Activated CD4-positive, alpha-beta T cell treated with anti-CD3 and anti-CD28 coated beads for 36 hours (primary cell): ENCODE measurements around the gene FBXL4. TPM values are rescaled to one million over a fixed set of nuclear protein-coding genes. Genes with fewer than 3 reads are reported as not detected.
A peak's percentile ranks its signal among the peaks of the same experiment; 100 is the strongest.

ENCODE experiments used
- ATAC-seq: fragments of 200-7000 bp; cut with Tn5 transposase; one replicate; pipeline ENCODE4 v1.10.0; 2021; ENCODE audit warnings: mild to moderate bottlenecking, moderate library complexity
- CTCF ChIA-PET: fragments of 350-600 bp; sonication (Branson Sonifier 250); formaldehyde crosslinking; loops from one replicate; lab custom pipeline; 2021; ENCODE audit warnings: antibody characterized with exemption; lab: Charles Lee
- POLR2A ChIA-PET: fragments of 350-600 bp; sonication (Branson Sonifier 250); formaldehyde crosslinking; loops from one replicate; lab custom pipeline; 2021; ENCODE audit warnings: antibody characterized with exemption, inconsistent platforms; lab: Charles Lee
- DNase-seq: peaks from one replicate; pipeline ENCODE4 v3.0.0-alpha.2; 2020
- H3K27ac Mint-ChIP-seq: one replicate; pipeline ENCODE4 v1.8.0; 2021; ENCODE audit warnings: mixed read lengths
- H3K27me3 Mint-ChIP-seq: one replicate; pipeline ENCODE4 v1.8.0; 2021; ENCODE audit warnings: mixed read lengths
- H3K36me3 Mint-ChIP-seq: one replicate; pipeline ENCODE4 v1.8.0; 2021; ENCODE audit warnings: low read depth, mixed read lengths
- H3K4me1 Mint-ChIP-seq: one replicate; pipeline ENCODE4 v1.8.0; 2021; ENCODE audit warnings: mixed read lengths
- H3K4me3 Mint-ChIP-seq: one replicate; pipeline ENCODE4 v1.8.0; 2021; ENCODE audit warnings: mild to moderate bottlenecking, moderate library complexity, mixed read lengths
- H3K9me3 Mint-ChIP-seq: one replicate; pipeline ENCODE4 v1.8.0; 2021; ENCODE audit warnings: low read depth, mixed read lengths
- intact Hi-C, 2 experiments: fragments of 100-400 bp; cut with DNase I in 1 of 2; cut with micrococcal nuclease in 1 of 2; formaldehyde crosslinking; loops; one replicate each; pipeline versions ENCODE4 v1.14.2 to v1.15.1; 2022 to 2024; cut with DNase I, micrococcal nuclease
- total RNA-seq, 2 experiments: library from RNA; stranded (reverse); gene quantifications; one replicate each; pipeline ENCODE4 v1.2.3, GENCODE V29; 2021

The FBXL4 gene
- total RNA-seq, 2 experiments from 2014 or later: 16.2 to 16.5 TPM

DNA sequence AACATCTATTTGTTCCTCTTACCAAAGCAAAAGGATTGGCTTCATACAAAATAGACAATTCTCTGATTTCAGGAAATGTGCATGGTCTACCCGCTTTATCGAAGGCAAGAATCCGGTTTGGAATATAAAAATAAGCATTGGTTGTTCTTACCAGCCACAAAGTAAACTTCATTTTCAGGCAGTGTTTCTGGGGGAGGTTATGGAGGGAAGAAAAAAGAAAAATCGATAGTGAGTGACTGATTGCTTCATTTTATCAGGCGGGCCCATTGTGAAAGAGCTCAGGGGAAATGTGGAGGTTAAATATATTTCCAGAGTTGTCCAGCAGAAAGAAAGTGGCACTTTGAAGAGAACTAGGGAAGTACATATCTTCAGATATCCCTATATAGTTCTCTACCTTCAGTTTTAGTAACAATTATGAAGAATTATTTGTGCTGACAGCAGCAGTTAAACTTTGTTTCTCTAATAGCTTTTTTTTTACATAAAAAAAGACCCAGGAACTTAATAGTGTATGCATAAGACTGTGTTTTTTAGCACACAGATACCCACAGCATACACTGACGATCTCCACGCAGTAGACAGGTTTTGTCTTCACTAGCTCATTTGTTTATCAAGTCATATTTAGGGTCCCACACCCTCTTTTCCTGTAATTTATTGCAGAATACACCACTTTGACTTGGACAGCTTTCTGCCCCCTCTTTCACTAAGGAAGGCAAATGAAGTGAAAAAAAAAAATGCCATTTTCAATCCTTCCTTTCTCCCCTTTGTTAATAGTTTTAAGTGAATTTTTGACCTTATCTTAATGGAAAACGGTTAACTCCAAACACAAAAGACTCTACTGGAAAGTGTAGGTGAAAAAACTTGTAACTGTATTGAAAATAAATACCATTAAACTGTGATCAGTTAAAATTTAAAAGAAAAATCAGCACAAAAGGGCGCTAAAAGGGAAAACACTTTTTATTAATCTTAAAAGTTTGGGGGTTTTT is 110.5 kb downstream of the FBXL4 start:
- CTCF ChIA-PET: interaction anchor here (0.6 to 1.2 kb wide), 3 partner anchors 8 to 37 kb away, joined by 3 to 4 read pairs (median 3); no protein-coding TSS in a partner anchor
- peaks cover 27% of the 10 kb centered on the region for H3K4me1 Mint-ChIP-seq
- peaks cover 65% of the 10 kb centered on the region for H3K27me3 Mint-ChIP-seq
- ATAC-seq (no peak), DNase-seq (no peak)
- no peak overlapping the region for H3K27ac Mint-ChIP-seq
- no peaks in the 10 kb centered on the region for H3K9me3 Mint-ChIP-seq
- no peak overlapping the region for H3K4me3 Mint-ChIP-seq
- POLR2A ChIA-PET: interaction anchor here (0.6 kb wide), 1 partner anchor 1357 kb away, joined by 6 read pairs; no protein-coding TSS in a partner anchor
- no peaks in the 10 kb centered on the region for H3K36me3 Mint-ChIP-seq
- intact Hi-C loops: loop anchor here in 1 of 2 experiments (10.0 kb wide), 2 partner anchors 778 to 1628 kb away; partner anchors contain the start of gene SIM1

DNA sequence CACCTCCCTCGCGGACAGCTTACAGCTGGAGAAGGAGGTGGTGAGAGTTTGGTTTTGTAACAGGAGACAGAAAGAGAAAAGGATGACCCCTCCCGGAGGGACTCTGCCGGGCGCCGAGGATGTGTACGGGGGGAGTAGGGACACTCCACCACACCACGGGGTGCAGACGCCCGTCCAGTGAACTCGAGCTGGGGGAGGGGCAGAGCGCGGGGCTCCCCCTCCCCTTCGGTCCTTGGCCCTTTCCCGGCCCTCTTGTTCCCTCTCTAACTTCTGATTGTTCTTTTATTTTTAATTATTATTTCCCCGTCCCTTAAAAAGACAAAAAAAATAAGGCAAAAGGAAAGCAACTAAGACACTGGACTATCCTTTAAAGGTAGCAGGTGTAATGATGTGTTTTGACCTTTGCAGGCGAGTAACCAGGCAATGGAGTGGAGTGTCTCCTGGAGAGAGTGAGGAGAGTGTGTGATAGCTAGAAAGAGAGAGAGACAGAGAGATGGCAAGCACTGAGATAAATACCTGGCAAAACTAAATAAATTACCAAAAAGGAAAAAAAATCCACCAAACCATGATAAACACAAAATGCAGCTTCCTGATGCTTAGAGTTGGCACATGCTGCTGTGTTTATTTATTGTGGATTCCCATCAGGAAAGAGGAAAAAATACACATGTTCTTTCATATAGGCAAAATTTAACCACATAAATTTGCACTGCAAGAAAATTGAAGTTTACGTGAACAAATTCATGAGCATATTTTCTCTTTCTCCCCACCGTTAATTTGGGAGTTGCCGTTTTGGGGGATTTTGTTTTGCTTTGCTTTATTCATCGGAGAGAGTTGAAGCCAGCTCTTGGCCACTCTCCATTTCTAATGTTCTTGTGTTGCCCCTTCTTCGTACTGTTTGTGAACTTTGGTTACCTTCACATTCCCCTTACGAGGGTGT is 111.5 kb downstream of the FBXL4 start:
- ChIA-PET CTCF (interaction anchor here (0.6 to 1.2 kb wide), 2 partner anchors 9 to 10 kb away, joined by 3 read pairs; no protein-coding TSS in a partner anchor), POLR2A (no interaction called here)
- no peaks in the 10 kb centered on the region for H3K36me3 Mint-ChIP-seq
- H3K4me1 Mint-ChIP-seq: peaks cover 35% of the 10 kb centered on the region
- no peak overlapping the region for H3K27ac Mint-ChIP-seq
- DNase-seq: no peak
- H3K9me3 Mint-ChIP-seq: no peaks in the 10 kb centered on the region
- H3K27me3 Mint-ChIP-seq: peaks cover 63% of the 10 kb centered on the region
- no peak overlapping the region for H3K4me3 Mint-ChIP-seq
- ATAC-seq: no peak
- intact Hi-C loops: loop anchor here in 1 of 2 experiments (10.0 kb wide), 2 partner anchors 779 to 1629 kb away; partner anchors contain the start of gene SIM1

DNA sequence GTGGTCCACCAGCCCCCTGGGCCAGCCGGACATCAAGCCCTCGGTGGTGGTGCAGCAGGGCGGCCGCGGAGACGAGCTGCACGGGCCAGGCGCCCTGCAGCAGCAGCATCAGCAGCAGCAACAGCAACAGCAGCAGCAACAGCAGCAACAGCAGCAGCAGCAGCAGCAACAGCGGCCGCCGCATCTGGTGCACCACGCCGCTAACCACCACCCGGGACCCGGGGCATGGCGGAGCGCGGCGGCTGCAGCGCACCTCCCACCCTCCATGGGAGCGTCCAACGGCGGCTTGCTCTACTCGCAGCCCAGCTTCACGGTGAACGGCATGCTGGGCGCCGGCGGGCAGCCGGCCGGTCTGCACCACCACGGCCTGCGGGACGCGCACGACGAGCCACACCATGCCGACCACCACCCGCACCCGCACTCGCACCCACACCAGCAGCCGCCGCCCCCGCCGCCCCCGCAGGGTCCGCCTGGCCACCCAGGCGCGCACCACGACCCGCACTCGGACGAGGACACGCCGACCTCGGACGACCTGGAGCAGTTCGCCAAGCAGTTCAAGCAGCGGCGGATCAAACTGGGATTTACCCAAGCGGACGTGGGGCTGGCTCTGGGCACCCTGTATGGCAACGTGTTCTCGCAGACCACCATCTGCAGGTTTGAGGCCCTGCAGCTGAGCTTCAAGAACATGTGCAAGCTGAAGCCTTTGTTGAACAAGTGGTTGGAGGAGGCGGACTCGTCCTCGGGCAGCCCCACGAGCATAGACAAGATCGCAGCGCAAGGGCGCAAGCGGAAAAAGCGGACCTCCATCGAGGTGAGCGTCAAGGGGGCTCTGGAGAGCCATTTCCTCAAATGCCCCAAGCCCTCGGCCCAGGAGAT is 112.4 kb downstream of the FBXL4 start:
- ChIA-PET POLR2A (no interaction called here), CTCF (interaction anchor here (1.6 kb wide), 1 partner anchor 10 kb away, joined by 4 read pairs; no protein-coding TSS in a partner anchor)
- H3K4me3 Mint-ChIP-seq: no peak overlapping the region

DNA sequence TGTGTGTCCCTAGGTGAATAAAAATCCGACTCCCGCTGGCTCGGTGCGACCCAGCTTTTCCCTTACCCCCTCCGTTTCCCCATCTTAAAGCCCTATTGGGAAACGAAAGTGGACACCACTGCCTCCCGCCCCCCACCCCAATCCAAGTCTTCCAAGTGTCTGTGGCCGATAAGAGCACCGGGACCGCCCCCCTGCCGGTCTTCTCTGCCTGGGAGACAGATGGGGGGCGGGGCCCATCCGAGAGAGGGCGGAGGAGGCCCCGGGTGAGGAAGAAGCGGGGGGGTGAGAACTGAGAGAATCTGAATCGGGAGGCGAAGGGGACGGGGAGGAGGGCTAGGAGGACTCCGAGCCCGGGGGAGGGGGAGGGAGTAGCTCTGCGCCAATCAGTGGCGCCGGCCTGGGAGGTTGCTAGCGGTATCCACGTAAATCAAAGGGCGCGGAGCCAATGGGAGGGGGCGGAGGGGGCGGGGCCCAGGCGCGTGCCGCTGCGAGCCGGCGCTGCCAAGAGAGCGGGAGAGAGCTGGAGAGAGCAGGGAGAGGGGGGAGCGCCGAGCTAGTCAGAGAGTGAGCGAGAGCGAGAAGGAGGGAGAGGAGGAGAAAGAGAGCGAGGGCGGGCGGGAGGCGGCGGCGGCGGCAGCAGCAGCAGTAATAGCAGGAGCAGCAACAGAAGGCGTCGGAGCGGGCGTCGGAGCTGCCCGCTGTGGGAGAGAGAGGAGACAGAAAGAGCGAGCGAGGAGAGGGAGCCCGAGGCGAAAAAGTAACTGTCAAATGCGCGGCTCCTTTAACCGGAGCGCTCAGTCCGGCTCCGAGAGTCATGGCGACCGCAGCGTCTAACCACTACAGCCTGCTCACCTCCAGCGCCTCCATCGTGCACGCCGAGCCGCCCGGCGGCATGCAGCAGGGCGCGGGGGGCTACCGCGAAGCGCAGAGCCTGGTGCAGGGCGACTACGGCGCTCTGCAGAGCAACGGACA is 113.4 kb downstream of the FBXL4 start, which contains the start of gene POU3F2:
TSS of gene POU3F2 (plus strand) at position 515 of the 972 bp plus-strand sequence. CDS start at position 815, 300 bp downstream.
- Mint-ChIP-seq H3K4me1 (peaks cover 43% of the 10 kb centered on the region), H3K4me3 (peak within 1 kb of the TSS; percentile 75), H3K36me3 (no peaks in the 10 kb centered on the region), H3K27ac (no peak within 1 kb of the TSS), H3K27me3 (peaks cover 64% of the 10 kb centered on the region), H3K9me3 (no peaks in the 10 kb centered on the region)
- peak; percentile 85 for DNase-seq
- ATAC-seq: peak; percentile 85
- CTCF ChIA-PET: interaction anchor here (0.7 to 1.6 kb wide), 3 partner anchors 11 to 1339 kb away, joined by 3 to 5 read pairs (median 4); no protein-coding TSS in a partner anchor
- intact Hi-C loops: loop anchor here (1.0 to 10.0 kb wide), 7 partner anchors 113 to 1630 kb away; partner anchors contain the start of genes FBXL4 (in 1 of the 2), MMS22L (in 1 of the 2), PRDM13 (in 1 of the 2) and SIM1 (in 1 of the 2)
- POLR2A ChIA-PET: no interaction called here

More for the DNA sequence above, 112.4 kb downstream of the FBXL4 start:
- DNase-seq: peak; percentile 27
- no peak for ATAC-seq
- no peak overlapping the region for H3K27ac Mint-ChIP-seq
- peaks cover 41% of the 10 kb centered on the region for H3K4me1 Mint-ChIP-seq
- no peaks in the 10 kb centered on the region for H3K36me3 Mint-ChIP-seq
- peaks cover 66% of the 10 kb centered on the region for H3K27me3 Mint-ChIP-seq
- H3K9me3 Mint-ChIP-seq: no peaks in the 10 kb centered on the region
- intact Hi-C loops: loop anchor here in 1 of 2 experiments (10.0 kb wide), 2 partner anchors 779 to 1629 kb away; partner anchors contain the start of gene SIM1

DNA sequence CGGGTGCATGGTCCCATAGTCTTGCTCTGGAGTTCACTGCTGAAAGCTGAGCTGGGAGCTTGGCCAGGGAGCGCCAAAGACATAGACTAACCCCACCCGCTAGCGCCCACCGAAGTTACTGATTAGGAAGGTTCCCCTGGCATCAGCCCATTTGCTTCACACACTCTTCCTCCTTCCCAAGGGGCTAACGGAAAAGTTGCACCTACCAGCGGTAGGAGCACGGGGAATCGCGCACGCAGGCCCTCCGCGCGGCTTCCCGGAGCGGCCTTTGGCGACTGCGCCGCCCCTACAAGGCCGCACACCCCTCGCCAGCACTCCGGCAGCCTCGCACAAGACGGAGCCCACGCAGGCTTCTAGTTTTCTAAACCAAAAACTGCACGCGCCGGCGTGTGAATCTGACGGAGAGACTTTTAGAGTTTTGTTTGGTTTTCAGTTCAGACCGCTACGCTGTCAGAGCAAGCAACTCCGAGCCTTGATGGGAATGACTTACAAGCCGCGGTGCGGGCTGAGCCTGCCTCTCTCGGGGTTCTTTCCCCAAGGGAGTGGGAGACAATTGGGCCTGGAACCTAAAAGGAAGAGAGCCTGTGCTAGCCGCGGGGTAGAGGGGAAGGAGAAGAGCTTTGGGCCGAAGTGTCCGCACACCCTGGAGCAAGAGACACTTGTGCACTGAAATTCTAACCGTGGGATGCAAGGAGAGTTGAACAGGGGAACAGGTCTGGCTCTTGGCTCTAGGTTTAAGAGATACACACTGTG is 114.3 kb downstream of the FBXL4 start:
- POLR2A ChIA-PET: no interaction called here
- CTCF ChIA-PET: interaction anchor here (0.9 to 1.6 kb wide), 2 partner anchors 12 to 1338 kb away, joined by 4 to 5 read pairs; no protein-coding TSS in a partner anchor
- H3K27ac Mint-ChIP-seq: no peak overlapping the region

DNA sequence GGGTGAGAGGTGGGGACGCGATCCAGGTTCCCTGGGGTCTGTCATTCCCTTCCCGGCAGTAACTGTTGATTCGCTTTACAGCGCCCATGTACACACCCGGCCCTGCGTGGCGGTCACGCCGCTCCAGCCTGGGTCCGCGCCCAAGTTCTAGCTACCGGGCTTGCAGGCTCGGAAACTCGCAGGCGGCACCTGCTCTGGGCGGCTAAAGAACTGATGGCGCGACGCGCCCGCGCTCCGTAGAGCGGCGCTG is 114.8 kb downstream of the FBXL4 start:
- Mint-ChIP-seq H3K4me1 (peaks cover 52% of the 10 kb centered on the region), H3K9me3 (no peaks in the 10 kb centered on the region), H3K27ac (no peak overlapping the region), H3K4me3 (peak overlapping the region; percentile 75), H3K36me3 (no peaks in the 10 kb centered on the region), H3K27me3 (peaks cover 69% of the 10 kb centered on the region)
- intact Hi-C loops: loop anchor here (1.0 to 10.0 kb wide), 8 partner anchors 8 to 1632 kb away; partner anchors contain the start of genes FBXL4 (in 1 of the 2), MMS22L (in 1 of the 2), PRDM13 (in 1 of the 2) and SIM1 (in 1 of the 2)
- peak; percentile 59 for DNase-seq
- ChIA-PET CTCF (no interaction called here), POLR2A (no interaction called here)
- ATAC-seq: peak; percentile 37

More for the DNA sequence above, 114.3 kb downstream of the FBXL4 start:
- Mint-ChIP-seq H3K9me3 (no peaks in the 10 kb centered on the region), H3K4me3 (peak overlapping the region; percentile 75), H3K4me1 (peaks cover 48% of the 10 kb centered on the region), H3K27me3 (peaks cover 69% of the 10 kb centered on the region), H3K36me3 (no peaks in the 10 kb centered on the region)
- DNase-seq (peak; percentile 47), ATAC-seq (peak; percentile 12)
- intact Hi-C loops: loop anchor here (1.0 to 10.0 kb wide), 9 partner anchors 8 to 1631 kb away; partner anchors contain the start of genes FBXL4 (in 1 of the 2), MMS22L (in 1 of the 2), PRDM13 (in 1 of the 2) and SIM1 (in 1 of the 2)

DNA sequence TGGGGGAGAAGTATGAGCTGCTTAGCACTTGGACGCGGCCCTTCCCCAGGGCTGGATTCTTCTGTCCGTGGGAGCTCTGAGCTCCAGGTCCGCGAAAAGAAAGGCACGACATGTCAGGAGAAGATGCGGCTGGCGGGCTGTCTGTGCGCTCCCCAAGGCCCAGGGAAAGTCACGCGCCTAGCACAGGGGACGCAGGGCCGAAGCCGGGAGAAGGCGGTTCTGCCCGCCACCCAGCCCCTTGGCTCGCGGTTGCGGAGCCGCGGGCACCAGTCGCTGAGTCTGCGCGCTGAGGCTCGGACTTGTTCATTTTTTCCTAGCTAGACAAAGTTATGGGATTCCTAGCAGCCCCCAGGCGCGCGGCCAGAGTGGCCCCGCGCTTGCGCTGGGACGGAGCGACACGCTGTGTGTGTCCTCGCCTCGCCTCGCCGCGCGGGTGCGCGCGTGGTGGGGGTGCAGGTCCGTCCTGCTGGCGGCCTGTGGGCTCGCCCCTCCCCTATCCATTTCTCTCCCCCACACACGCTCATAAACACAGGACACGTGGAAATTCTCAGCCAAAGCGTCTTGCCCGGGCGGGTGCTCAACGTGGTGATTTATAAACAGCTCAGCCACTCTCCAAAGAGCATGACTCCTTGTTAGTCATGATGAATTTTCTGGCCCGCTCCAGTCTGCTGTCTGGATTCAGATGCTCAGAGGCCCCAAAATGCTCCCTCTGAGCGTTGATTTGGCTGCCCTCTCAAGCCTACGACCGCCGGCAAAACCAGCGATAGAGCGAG is 115.3 kb downstream of the FBXL4 start:
- Mint-ChIP-seq H3K4me3 (peak overlapping the region; percentile 75), H3K27me3 (peaks cover 65% of the 10 kb centered on the region), H3K27ac (no peak overlapping the region), H3K4me1 (peaks cover 52% of the 10 kb centered on the region), H3K9me3 (no peaks in the 10 kb centered on the region), H3K36me3 (no peaks in the 10 kb centered on the region)
- DNase-seq: peak; percentile 37
- ChIA-PET CTCF (interaction anchor here (2.5 kb wide), 1 partner anchor 13 kb away, joined by 11 read pairs; no protein-coding TSS in a partner anchor), POLR2A (no interaction called here)
- ATAC-seq: no peak
- intact Hi-C loops: loop anchor here (1.0 to 10.0 kb wide), 8 partner anchors 9 to 1632 kb away; partner anchors contain the start of genes FBXL4 (in 1 of the 2), MMS22L (in 1 of the 2), PRDM13 (in 1 of the 2) and SIM1 (in 1 of the 2)

DNA sequence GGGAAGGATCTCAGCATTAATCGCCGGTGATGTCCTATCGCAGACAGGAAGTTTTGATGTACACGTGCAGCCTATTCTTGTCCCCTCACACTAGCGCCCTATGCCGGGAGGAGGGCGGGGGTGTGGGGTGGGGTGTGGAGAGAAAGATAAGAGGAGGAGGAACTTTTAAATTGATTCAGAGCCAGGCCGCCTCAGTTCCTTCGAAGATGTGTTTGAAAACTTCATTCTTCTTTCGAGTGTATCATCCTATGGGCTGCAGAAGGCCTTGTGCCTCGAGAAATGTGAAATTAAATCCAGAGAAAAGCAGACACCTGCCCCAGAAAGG is 115.8 kb downstream of the FBXL4 start:
- ChIA-PET CTCF (interaction anchor here (2.5 kb wide), 1 partner anchor 14 kb away, joined by 11 read pairs; no protein-coding TSS in a partner anchor), POLR2A (no interaction called here)

More for the DNA sequence above, 115.8 kb downstream of the FBXL4 start:
- Mint-ChIP-seq H3K27ac (no peak overlapping the region), H3K36me3 (no peaks in the 10 kb centered on the region), H3K4me1 (peaks cover 52% of the 10 kb centered on the region), H3K9me3 (no peaks in the 10 kb centered on the region), H3K27me3 (peaks cover 67% of the 10 kb centered on the region), H3K4me3 (peak overlapping the region; percentile 41)
- intact Hi-C loops: loop anchor here (2.0 to 10.0 kb wide), 7 partner anchors 13 to 1633 kb away; partner anchors contain the start of genes FBXL4 (in 1 of the 2), MMS22L (in 1 of the 2), PRDM13 (in 1 of the 2) and SIM1 (in 1 of the 2)
- DNase-seq (no peak), ATAC-seq (no peak)
